HG03342 (cell line): ENCODE measurements around the gene EXOSC5.
"Not testable (repeated sequence)": the region's sequence is repeated elsewhere in the genome, so short reads cannot be mapped to it uniquely, and the experiment has no call there.

Source experiments
- ATAC-seq: cut with Tn5 transposase; IDR thresholded peaks from one replicate; pipeline ENCODE4 v1.9.1; 2021; ENCODE audit warnings: mild to moderate bottlenecking, moderate library complexity; ENCODE audit not compliant: unreplicated experiment

The EXOSC5 gene

GRCh38 chr19:41397086-41398049 is at the start of gene EXOSC5, which contains the start of gene BCKDHA:
Gene EXOSC5 (minus strand): TSS chr19:41397359. CDS start chr19:41397328, 31 bp downstream.
Gene BCKDHA (plus strand): TSS chr19:41397818. CDS start chr19:41397828, 10 bp downstream.
- peak; percentile 89 for ATAC-seq

DNA sequence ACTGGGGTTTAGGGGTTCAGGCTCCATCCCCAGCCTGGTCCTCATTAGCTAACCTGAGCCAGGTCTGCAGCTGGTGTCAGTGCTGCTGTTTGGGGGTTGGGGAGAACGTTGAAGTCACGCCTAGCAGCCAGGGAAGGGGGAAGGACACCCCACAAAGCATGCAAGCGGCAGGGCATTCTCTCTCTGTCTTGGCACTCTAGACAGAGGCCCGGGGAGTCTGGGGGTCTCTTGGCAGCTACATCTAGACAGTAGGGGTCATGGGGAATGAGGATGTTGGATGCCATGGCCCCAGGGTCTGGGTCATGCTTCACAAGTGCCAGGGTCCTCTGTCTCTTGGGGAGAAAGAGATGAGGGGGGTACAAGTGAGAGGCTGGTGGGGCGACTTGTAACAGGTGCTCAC is 48.4 kb upstream of the EXOSC5 start:
- ATAC-seq: no peak

DNA sequence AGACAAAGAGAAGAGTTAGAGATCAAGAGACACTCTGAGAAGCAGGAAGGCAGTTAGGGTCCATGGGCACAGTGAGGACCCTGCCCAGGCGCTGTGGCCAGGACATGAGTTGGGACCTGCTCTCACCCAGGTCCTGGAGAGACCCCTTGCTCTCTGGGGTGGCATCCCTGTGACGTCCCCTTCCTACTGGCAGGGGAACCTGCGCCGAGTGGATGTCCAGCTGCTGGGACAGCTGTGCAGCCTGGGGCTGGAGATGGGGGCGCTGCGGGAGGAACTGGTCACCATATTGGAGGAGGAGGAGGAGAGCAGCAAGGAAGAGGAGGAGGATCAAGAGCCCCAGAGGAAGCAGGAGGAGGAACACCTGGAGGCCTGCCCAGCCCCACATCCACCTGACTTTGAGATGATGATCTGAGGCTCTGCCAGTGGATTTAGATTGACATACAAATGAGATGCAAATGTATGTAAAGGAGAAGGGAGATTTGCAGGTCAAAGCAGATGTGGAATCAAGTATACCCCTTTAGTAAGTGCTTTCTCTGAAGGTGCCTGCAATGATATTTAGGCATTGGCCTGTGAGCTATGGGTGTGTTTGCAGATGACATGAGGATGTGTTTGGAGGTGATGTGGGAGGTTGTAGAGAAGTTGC is 46.8 kb upstream of the EXOSC5 start:
- ATAC-seq: no peak

GRCh38 chr19:41442473-41443355 is 45.6 kb upstream of the EXOSC5 start, which contains the start of gene ERICH4:
Gene ERICH4 (plus strand): TSS chr19:41443156. CDS start chr19:41443170, 14 bp downstream.
- ATAC-seq: no peak

- ATAC-seq: no peak
These were observed 44.3 kb upstream of the EXOSC5 start for GRCh38 chr19:41441321-41441945.

DNA sequence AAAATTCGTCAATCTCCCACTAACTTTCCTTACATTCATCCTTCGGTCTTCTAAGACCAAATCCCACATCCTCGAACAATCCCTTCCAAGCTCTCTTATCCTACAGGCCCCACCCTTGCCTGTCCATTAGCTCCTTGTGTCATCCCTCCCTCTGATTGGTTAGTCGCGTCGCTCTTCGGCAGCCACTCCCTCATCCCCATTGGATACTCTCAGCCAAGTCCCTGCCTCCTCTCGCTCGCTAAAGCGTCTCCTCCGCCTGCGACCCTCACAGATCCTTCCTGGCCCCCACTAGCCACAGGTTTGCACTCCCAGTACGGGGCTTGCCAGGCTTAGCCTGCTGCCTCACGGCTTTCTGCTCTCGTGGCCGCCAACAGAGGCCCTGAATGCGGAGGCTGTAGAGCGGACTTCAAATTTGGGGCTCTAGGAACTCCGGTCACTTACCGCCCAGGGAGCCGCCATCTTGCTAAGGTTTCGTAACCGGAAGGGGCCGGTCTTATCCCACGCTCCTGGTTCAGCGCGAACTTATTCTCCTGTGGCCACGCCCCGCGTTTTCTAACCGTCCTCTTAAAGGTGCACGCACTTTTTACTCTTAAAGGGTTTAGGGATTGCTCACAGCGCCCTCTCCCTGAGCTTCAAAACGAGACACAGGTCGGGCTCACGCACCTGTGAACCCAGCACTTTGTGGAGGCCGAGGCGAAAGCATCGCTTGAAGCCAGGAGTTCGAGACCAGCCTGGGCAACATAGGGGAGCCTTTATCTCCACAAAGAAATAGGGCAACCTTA is 42.5 kb upstream of the EXOSC5 start, which contains the start of gene DMAC2:
TSS of gene DMAC2 (minus strand) at position 472 of the 782 bp plus-strand sequence. CDS start at position 459, 13 bp downstream.
- ATAC-seq: peak; percentile 78

- no peak for ATAC-seq
These were observed 40.9 kb upstream of the EXOSC5 start for GRCh38 chr19:41437944-41438574.

GRCh38 chr19:41436674-41436951 is 39.5 kb upstream of the EXOSC5 start:
- no peak for ATAC-seq

DNA sequence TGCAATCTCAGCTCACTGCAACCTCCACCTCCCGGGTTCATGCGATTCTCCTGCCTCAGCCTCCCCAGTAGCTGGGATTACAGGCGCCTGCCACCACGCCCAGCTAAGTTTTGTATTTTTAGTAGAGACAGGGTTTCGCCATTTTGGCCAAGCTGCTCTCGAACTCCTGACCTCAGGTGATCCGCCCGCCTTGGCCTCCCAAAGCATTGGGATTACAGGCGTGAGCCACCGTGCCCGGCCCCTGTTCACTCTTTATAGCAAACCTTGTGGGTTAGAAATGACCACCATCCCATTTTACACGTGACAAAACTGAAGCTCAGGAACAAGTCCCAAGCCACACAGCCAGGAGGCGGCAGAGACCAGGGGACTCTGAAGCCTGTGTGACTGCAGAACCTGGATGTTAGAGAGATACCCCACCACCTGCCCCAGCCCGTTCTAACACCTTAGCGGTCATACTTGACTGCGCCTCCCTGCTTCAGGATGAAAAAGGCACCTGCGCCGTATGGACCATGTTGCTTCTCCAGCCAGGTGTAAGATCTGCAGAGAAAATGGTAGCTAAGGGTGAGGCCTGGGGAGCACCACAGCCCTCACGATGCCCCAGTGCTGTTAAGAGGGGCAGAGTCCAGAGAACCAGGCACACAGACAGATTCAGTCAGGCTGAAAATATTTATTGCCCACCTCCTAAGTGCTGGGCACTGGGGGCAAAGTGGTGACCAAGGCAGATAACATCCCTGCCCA is 38.9 kb upstream of the EXOSC5 start:
- no peak for ATAC-seq

GRCh38 chr19:41435376-41435775 is 38.2 kb upstream of the EXOSC5 start:
- not testable (repeated sequence) for ATAC-seq

- ATAC-seq: no peak
These were observed 37.3 kb upstream of the EXOSC5 start for GRCh38 chr19:41434450-41434849.

DNA sequence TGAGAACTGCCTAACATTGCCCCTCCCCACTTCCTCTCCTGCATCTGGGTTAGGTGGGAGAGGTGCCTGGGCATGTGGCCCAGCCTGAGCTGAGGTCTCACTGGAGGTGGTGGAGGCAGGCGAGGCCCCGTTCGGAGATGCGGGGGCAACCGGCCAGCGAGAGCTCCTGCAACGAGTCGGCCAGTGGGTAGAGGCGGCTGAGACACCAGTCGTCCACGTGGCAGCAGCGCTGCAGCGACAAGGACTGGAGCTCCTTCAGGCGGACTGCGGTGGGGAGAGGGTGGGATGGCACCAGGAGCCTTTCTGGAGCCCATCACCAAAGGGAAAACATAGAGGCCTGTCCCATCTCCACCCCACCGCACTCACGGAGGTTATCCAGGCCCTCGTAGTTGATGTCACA is 36.0 kb upstream of the EXOSC5 start:
- ATAC-seq: no peak

GRCh38 chr19:41431426-41432386 is 34.5 kb upstream of the EXOSC5 start:
- no peak for ATAC-seq

GRCh38 chr19:41430922-41431321 is 33.8 kb upstream of the EXOSC5 start:
- no peak for ATAC-seq

GRCh38 chr19:41428481-41428859 is 31.3 kb upstream of the EXOSC5 start:
- ATAC-seq: no peak

DNA sequence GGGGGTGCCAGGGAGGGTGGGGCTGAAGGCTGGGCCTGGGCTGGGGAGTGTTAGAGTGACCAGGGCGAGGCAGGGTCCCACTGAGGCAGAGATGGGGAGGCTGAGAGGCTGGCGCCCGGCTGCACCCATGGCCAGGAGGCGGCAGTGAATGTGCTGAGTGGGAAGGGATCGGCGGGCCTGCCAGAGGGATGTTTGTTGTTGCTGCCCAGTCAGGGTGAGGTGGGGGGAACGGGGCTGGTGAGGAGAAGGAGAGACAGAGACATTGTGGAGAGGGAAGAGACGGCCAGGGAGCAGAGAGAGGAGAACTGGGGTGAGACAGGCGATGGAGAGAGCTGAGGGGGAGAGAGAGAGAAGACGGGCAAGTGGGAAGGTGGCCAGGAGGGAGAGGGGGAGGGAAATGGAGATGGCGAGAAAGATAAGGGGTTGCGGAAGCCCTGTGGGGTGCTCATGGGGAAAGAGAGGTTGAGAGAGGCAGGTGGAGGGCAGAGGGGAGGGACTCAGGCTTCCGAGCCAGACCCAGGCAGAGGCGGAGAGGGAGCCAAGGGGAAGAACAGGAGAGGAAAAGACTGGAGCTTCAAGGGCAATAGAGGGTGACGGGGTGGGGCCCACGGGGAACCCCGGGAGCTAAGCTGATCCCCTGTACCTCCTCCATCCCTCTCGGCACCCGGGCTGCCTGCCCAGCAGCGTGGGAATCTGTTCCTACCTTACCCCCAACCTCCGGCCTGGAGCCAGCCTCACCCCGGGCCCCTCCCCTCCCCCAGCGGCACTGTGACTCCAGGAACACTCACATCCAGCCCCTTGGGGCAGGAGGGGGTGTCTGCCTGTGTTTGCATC is 30.7 kb upstream of the EXOSC5 start:
- ATAC-seq: no peak
